Vagina (tissue), 2 donors: ENCODE measurements around the gene WIZ.

Experiments
- POLR2A ChIP-seq, 2 donors: fragments of 450-650 bp; IDR thresholded peaks; one replicate each; pipeline ENCODE4 v1.6.1; 2017; ENCODE audit warnings: antibody characterized with exemption in 2 of 2, mild to moderate bottlenecking in 2 of 2, moderate library complexity in 2 of 2
- POLR2AphosphoS5 ChIP-seq, 2 donors: sonication (generic); formaldehyde crosslinking; IDR thresholded peaks; one replicate each; pipeline ENCODE4 v1.9.0; 2017; ENCODE audit warnings: antibody characterized with exemption in 2 of 2, mild to moderate bottlenecking in 2 of 2, low read depth in 1 of 2; ENCODE audit not compliant: insufficient read depth in 1 of 2

- TF ChIP-seq POLR2AphosphoS5 (IDR thresholded peaks at IDR 0.05; ENCODE audit: insufficient read depth in 1 of 2, low read depth in 1 of 2) (no peak), POLR2A (IDR thresholded peaks at IDR 0.05) (no peak)
Observed at GRCh38 chr19:15421136-15421695, 28.5 kb downstream of the WIZ start.
